Adrenal gland (tissue), 12 donors: Measurements from ENCODE around the gene ZBTB7C. TPM values are rescaled to one million over a fixed set of nuclear protein-coding genes. Genes with fewer than 3 reads are reported as not detected.

Experiments used
- DNase-seq, 7 donors: peaks; one replicate each; pipeline ENCODE4 v3.0.0-alpha.2; 2019 to 2020
- H3K27ac ChIP-seq, 5 donors: fragments of 200-600 bp; sonication (generic) in 4 of 5; 1 replicate in 3 of 5; 2 replicates in 2 of 5; pipeline versions ENCODE4 v1.5.1 to v1.8.0; 2016 to 2020; ENCODE audit warnings: mild to moderate bottlenecking in 1 of 5
- H3K27me3 ChIP-seq: fragments of 200-600 bp; 2 replicates; pipeline ENCODE4 v1.8.0; 2021
- H3K36me3 ChIP-seq, 2 donors: fragments of 200-600 bp; replicated peaks in 1 of 2; 1 replicate in 1 of 2; 2 replicates in 1 of 2; pipeline versions ENCODE4 v1.5.1 to v1.8.0; 2018 to 2022
- H3K4me1 ChIP-seq, 2 donors: fragments of 200-600 bp; replicated peaks in 1 of 2; 1 replicate in 1 of 2; 2 replicates in 1 of 2; pipeline versions ENCODE4 v1.5.1 to v1.8.0; 2018 to 2021
- H3K4me3 ChIP-seq, 4 donors: fragments of 200-600 bp; sonication (generic) in 3 of 4; one replicate each; pipeline ENCODE4 v1.5.1; 2016 to 2018
- H3K9me3 ChIP-seq, 3 donors: fragments of 200-600 bp; sonication (generic) in 1 of 3; replicated peaks in 1 of 3; 1 replicate in 2 of 3; 2 replicates in 1 of 3; pipeline versions ENCODE4 v1.5.1 to v1.8.0; 2016 to 2021
- CTCF ChIP-seq, 6 experiments: fragments of 450-650 bp in 4 of 6; fragments of 200-600 bp in 2 of 6; sonication (generic) in 1 of 6; IDR thresholded peaks; 1 replicate in 5 of 6; 2 replicates in 1 of 6; pipeline versions ENCODE4 v1.5.1 to v1.8.0; 2016 to 2021; ENCODE audit warnings: antibody characterized with exemption in 6 of 6, mild to moderate bottlenecking in 2 of 6, moderate library complexity in 1 of 6
- POLR2A ChIP-seq, 2 donors: fragments of 450-650 bp; IDR thresholded peaks; one replicate each; pipeline ENCODE4 v1.6.1; 2017; ENCODE audit warnings: antibody characterized with exemption in 2 of 2, mild to moderate bottlenecking in 2 of 2, moderate library complexity in 1 of 2
- WGBS, 4 donors: extraction: QIAGEN DNeasy Blood & Tissue Kit in 2 of 4; methylation state at CpG; one replicate each; pipeline versions ENCODE4 v1.1.5 to v1.1.7; 2013 to 2017; 5-methylcytosine and 5-hydroxymethylcytosine counted together
- intact Hi-C, 2 donors: fragments of 100-400 bp; cut with DNase I; formaldehyde crosslinking; loops; one replicate each; pipeline versions ENCODE4 v1.14.1 to v1.15.0; 2022 to 2023
- polyA plus RNA-seq, 3 donors: library from polyadenylated mRNA; stranded (reverse); fragments of 200-250 nt in 2 of 3; fragments of 350-450 nt in 1 of 3; fragmentation: Illumina TruSeq in 1 of 3; extraction: RNeasy Lipid Tissue Mini Kit (QIAGEN cat#74804) in 1 of 3; gene quantifications; one replicate each; pipeline ENCODE4 v1.2.3, GENCODE V29; 2013 to 2014
- total RNA-seq, 9 donors: library from RNA; depleted of rRNA in 4 of 9; stranded (reverse); fragments of >200 nt in 4 of 9; fragments of 120-200 nt in 1 of 9; fragmentation: NEBNext Ultra II Directional in 1 of 9; extraction: Animal tissue kit (Norgen Biotek cat#: 25700) in 1 of 9; gene quantifications; one replicate each; pipeline versions ENCODE4 v1.1.0 to v1.2.4, GENCODE V29; 2013 to 2023
- donor health status: healthy with polysubstance abuse.
- donor health status: Bipolar disorder and iron deficiency.
- donor health status: DM: yes; HTN: yes; CAD: no.
- donor health status: DM: no; HTN: no; CAD: no.
- donor health status: DM: no; HTN: no; CAD: no.
- donor health status: DM: yes; HTN: yes; CAD: no.

The ZBTB7C gene
- total and polyA plus RNA-seq, 12 donors: 5.2 to 42.8 (median 26.8) TPM

DNA sequence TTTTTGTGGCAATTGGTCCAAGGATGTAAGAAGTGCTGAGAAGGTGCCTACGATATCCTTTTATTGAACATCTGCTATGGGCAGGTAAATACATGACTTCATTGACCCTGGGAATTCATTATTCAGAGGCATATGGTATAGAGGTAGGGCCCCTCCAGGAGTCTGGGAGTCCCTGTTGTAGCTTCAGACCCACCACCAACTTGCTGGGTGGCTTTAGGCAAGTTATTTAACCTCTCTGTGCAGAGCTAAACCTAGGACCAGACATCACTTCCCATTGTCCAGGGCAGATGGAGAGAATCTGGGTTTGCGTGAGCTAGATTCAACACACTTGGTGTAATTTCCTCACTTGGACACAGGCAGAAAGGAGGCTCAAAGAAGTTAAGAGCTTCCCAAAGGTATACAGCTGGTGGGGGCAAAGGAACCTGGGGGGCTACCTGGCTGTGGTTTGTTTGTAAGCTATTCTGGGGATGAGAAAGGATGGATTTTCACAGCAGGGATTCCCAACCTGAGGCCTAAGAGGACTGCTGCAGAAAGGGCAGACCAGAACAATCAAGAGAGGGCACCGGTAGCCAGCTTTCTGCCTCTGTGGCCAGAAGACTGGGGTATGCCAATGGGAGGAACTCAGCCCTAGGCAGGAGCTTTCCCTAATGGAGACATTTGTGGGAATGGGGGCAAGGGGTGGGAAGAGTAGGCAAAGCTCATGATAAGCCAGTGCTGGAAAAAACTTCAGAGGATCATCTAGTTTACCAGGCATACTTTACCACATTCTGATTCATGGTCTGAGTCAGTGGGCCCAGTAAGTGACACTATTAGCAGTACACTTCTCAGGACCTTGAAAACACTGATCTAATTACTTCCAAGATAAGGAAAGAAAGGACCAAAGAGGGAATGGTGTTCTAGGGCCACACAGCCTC lies 376.1 kb downstream of the ZBTB7C start:
- Histone ChIP-seq H3K4me3 (no peak overlapping the region), H3K9me3 (no peaks in the 10 kb centered on the region), H3K36me3 (no peaks in the 10 kb centered on the region), H3K27ac (peak overlapping the region; percentile 32 to 83 (median 60)), H3K27me3 (no peaks in the 10 kb centered on the region), H3K4me1 (peaks cover 26 to 48% of the 10 kb centered on the region in 2 donors)
- 86 to 96% (median 92%) methylated on average over 3 of the region's 3 CpGs for WGBS, 4 donors
- TF ChIP-seq POLR2A (IDR thresholded peaks at IDR 0.05) (no peak), CTCF (IDR thresholded peaks at IDR 0.05) (no peak)
- intact Hi-C loops: loop anchor here in 1 of 2 donors (10.0 kb wide), 1 partner anchor 92 kb away; no protein-coding TSS in a partner anchor
- peak in 3 of 7 donors; percentile 5 to 63 (median 48) for DNase-seq

DNA sequence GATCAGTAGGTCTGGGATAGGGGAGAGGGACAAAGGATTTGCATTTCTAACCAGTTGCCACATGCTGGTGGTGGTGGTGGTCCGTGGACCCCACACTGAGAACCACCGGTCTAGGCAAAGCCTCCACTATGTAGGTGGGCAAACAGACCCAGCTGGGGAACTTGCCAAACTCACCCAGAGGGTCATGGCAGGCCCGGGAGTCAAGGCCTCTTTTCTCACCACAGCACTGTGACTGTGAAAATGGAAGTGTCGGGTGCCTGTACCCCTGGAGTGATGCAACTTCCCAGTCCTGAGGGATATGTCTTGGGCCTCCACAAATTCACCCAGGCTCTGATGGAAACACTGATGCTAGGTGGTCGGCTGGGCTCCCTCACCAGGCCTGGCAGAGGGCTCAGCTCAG lies 377.5 kb downstream of the ZBTB7C start:
- intact Hi-C loops: loop anchor here in 1 of 2 donors (10.0 kb wide), 1 partner anchor 93 kb away; no protein-coding TSS in a partner anchor
- TF ChIP-seq CTCF (IDR thresholded peaks at IDR 0.05): no peak
- Histone ChIP-seq H3K9me3 (no peaks in the 10 kb centered on the region), H3K4me1 (peaks cover 32 to 51% of the 10 kb centered on the region in 2 donors), H3K27me3 (no peaks in the 10 kb centered on the region), H3K27ac (peak overlapping the region in 2 of 5 donors; percentile 35 to 40), H3K4me3 (no peak overlapping the region), H3K36me3 (no peaks in the 10 kb centered on the region)
- 56 to 63% (median 56%) methylated on average over 4 to 5 of the region's 5 CpGs for WGBS, 4 donors
- peak in 3 of 7 donors; percentile 16 to 48 (median 28) for DNase-seq

GRCh38 chr18:48030616-48031480 lies 378.3 kb downstream of the ZBTB7C start:
- H3K27me3 ChIP-seq: no peaks in the 10 kb centered on the region
- H3K36me3 ChIP-seq: no peaks in the 10 kb centered on the region
- no peaks in the 10 kb centered on the region for H3K9me3 ChIP-seq
- peaks cover 33 to 49% of the 10 kb centered on the region in 2 donors for H3K4me1 ChIP-seq
- no peak overlapping the region for H3K4me3 ChIP-seq
- DNase-seq: peak; percentile 69 to 87 (median 76)
- intact Hi-C loops: loop anchor here in 1 of 2 donors (10.0 kb wide), 1 partner anchor 94 kb away; no protein-coding TSS in a partner anchor
- WGBS, 4 donors: 69 to 80% (median 71%) methylated on average over 4 of the region's 4 CpGs
- peak overlapping the region in 2 of 5 donors; percentile 35 to 40 for H3K27ac ChIP-seq
- TF ChIP-seq POLR2A (IDR thresholded peaks at IDR 0.05) (no peak), CTCF (IDR thresholded peaks at IDR 0.05) (peak; percentile 50 to 83 (median 80))
